Subcutaneous adipose tissue (tissue), 4 donors: ENCODE data around the gene ZNF8. TPM values are rescaled to one million over a fixed set of nuclear protein-coding genes. Genes with fewer than 3 reads are reported as not detected.

Experiments used
- total RNA-seq, 4 donors: library from RNA; depleted of rRNA; stranded (reverse); fragments of >200 nt; gene quantifications; one replicate each; pipeline ENCODE4 v1.1.0, GENCODE V29; 2016
- TF ChIP-seq, protein P1 (sequence below): fragments of 450-650 bp; IDR thresholded peaks from one replicate; pipeline ENCODE4 v1.5.1; 2016; ENCODE audit warnings: low read depth, mild to moderate bottlenecking, control low read depth, antibody characterized with exemption, moderate library complexity

ZNF8 gene
- total RNA-seq, 4 donors from 2014 or later, result 4.6 to 7.9 (median 4.9) TPM

DNA sequence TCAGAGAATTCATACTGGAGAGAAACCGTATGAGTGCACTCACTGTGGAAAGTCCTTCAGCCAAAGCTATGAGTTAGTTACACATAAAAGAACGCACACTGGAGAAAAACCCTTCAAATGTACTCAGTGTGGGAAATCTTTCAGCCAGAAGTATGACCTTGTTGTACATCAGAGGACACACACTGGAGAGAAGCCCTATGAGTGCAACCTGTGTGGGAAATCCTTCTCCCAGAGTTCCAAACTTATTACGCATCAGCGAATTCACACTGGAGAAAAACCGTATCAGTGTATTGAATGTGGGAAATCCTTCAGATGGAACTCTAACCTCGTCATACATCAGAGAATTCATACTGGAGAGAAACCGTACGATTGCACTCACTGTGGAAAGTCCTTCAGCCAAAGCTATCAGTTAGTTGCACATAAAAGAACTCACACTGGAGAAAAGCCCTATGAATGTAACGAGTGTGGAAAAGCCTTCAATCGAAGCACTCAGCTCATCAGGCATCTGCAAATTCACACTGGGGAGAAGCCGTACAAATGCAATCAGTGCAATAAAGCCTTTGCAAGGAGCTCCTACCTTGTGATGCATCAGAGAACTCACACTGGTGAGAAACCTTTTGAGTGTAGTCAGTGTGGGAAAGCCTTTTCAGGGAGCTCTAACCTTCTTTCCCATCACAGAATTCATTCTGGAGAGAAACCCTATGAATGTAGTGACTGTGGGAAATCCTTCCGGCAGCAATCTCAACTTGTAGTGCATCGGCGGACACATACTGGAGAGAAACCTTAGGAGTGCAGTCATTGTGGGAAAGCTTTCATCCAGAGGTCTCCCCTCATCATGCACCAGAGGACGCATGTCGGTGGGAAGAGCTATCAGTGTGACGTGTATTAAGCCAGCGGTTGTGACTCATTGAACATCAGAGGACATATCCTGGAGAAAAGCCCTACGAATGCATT lies 16.5 kb upstream of the ZNF8 start:
- TF ChIP-seq, protein P1, sequence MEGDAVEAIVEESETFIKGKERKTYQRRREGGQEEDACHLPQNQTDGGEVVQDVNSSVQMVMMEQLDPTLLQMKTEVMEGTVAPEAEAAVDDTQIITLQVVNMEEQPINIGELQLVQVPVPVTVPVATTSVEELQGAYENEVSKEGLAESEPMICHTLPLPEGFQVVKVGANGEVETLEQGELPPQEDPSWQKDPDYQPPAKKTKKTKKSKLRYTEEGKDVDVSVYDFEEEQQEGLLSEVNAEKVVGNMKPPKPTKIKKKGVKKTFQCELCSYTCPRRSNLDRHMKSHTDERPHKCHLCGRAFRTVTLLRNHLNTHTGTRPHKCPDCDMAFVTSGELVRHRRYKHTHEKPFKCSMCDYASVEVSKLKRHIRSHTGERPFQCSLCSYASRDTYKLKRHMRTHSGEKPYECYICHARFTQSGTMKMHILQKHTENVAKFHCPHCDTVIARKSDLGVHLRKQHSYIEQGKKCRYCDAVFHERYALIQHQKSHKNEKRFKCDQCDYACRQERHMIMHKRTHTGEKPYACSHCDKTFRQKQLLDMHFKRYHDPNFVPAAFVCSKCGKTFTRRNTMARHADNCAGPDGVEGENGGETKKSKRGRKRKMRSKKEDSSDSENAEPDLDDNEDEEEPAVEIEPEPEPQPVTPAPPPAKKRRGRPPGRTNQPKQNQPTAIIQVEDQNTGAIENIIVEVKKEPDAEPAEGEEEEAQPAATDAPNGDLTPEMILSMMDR, result no peak

DNA sequence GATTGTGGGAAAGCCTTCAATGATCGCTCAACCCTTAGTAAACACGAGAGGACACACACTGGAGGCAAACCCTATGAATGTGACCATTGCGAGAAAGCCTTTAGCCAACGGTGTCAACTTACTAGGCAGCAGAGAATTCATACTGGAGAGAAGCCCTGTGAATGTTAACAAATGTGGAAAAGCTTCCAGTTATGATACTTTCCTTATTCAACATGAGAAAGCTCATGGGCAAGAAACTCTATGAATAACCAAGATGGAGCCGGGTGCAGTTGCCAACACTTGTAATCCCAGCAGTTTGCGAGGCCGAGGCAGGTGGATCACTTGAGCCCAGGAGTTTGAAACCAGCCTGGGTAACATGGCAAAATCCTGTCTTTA lies 15.8 kb upstream of the ZNF8 start:
- TF ChIP-seq, protein P1, result no peak

DNA sequence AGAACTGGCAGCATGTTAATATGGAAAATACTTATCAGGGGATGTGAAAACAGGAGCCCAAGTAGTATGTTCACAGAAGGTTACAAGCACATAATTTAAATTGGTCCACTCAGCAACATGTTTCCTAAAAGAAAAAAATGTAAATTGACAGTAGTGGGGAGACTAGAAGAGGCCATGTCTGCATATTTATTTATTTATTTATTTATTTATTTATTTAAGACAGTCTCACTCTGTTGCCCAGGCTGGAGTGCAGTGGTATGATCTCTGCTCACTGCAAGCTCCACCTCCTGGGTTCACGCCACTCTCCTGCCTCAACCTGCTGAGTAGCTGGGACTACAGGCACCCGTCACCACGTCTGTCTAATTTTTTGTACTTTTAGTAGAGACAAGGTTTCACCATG lies 13.7 kb upstream of the ZNF8 start:
- TF ChIP-seq, protein P1, result no peak

DNA sequence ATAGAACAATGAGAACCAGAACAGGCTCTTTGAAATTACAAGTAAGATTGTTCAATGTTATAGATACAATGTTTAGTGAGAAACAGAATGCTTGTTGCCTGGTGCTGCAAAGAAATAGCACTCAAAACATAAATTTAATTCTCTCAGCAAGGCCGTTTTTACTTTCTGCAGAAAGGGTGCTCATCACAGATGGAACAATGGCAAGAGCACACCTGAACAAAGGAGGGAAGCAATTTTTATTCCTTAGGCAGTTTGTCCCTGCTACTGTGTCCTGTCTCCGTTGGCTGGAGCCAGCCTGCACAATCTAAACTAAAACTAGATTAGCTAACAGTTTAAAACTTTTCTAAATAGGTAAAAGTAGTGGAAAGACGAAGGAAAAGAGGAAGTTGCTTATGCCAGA lies 10.4 kb upstream of the ZNF8 start:
- TF ChIP-seq, protein P1, result no peak

DNA sequence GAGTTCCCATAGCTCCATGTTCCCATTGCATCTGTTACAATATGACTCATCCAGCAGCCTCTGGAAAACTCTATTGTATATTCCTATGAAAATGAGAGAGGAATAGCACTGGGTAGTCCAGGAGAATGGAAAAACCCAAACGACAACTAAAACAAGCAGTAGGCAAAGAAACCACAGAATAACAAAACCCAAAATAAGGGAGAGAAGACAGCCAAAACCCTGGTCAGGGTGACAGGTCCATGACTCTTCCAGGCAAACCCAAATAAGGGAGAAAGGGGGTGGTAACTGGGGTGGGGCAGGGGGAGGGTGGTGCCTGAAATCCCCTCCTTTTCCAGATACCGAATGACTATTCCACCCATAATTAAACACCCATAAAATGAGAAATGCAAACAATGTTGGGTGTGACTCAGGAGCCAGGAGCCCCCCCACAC lies 4.0 kb upstream of the ZNF8 start:
- TF ChIP-seq, protein P1, result no peak

DNA sequence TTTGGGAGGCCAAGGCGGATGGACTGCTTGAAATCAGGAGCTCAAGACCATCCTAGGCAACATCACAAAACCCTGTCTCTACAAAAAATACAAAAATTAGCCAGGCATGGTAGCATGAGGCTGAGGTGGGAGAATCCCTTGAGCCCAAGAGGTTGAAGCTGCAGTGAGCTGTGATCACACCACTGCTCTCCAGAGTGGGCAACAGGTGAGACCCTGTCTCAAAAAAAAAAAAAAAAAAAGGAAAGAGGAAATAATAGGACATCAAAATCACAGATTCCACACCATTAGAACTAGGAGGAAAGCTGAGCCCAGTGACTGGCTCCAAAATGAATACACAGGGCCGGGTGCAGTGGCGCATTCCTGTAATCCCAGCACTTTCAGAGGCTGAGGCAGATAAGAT lies 3.2 kb upstream of the ZNF8 start:
- TF ChIP-seq, protein P1, result no peak

DNA sequence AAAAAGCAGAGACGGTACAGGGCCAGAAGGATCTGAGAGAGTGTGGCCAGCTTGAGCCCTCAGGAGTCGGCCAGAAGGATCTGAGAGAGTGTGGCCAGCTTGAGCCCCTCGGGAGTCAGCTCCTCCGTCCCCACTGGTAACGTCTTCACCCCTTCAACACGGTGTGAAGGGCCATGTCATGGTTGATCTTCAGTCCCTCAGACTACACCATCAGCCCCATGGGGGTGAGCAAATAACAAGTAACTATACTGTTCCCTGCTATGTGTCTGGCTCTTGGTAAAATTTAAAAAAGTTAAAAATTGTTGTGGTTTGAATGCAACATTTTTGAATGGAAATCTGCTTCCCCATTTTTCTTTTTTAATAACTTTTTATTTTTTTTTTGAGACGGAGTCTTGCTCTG lies 1.6 kb upstream of the ZNF8 start:
- TF ChIP-seq, protein P1, result no peak
